Measurements from ENCODE around the gene CITED4.

- TF ChIP-seq ELF1 (IDR thresholded peaks at IDR 0.05): no peak
- TF ChIP-seq, protein P1, sequence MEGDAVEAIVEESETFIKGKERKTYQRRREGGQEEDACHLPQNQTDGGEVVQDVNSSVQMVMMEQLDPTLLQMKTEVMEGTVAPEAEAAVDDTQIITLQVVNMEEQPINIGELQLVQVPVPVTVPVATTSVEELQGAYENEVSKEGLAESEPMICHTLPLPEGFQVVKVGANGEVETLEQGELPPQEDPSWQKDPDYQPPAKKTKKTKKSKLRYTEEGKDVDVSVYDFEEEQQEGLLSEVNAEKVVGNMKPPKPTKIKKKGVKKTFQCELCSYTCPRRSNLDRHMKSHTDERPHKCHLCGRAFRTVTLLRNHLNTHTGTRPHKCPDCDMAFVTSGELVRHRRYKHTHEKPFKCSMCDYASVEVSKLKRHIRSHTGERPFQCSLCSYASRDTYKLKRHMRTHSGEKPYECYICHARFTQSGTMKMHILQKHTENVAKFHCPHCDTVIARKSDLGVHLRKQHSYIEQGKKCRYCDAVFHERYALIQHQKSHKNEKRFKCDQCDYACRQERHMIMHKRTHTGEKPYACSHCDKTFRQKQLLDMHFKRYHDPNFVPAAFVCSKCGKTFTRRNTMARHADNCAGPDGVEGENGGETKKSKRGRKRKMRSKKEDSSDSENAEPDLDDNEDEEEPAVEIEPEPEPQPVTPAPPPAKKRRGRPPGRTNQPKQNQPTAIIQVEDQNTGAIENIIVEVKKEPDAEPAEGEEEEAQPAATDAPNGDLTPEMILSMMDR (IDR thresholded peaks at IDR 0.05): no peak
- TF ChIP-seq JUND (IDR thresholded peaks at IDR 0.05): no peak
- no peak for TF ChIP-seq GATA2 (CRISPR knock-in tag; IDR thresholded peaks at IDR 0.05)
- TF ChIP-seq SIN3A (IDR thresholded peaks at IDR 0.05; ENCODE audit: borderline replicate concordance, low read depth, low read length): no peak
- no peak for TF ChIP-seq RCOR1 (IDR thresholded peaks at IDR 0.05; ENCODE audit: low read length)
- TF ChIP-seq, protein P2, sequence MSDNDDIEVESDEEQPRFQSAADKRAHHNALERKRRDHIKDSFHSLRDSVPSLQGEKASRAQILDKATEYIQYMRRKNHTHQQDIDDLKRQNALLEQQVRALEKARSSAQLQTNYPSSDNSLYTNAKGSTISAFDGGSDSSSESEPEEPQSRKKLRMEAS (IDR thresholded peaks at IDR 0.05; ENCODE audit: low read depth): no peak
- TF ChIP-seq, protein P3, sequence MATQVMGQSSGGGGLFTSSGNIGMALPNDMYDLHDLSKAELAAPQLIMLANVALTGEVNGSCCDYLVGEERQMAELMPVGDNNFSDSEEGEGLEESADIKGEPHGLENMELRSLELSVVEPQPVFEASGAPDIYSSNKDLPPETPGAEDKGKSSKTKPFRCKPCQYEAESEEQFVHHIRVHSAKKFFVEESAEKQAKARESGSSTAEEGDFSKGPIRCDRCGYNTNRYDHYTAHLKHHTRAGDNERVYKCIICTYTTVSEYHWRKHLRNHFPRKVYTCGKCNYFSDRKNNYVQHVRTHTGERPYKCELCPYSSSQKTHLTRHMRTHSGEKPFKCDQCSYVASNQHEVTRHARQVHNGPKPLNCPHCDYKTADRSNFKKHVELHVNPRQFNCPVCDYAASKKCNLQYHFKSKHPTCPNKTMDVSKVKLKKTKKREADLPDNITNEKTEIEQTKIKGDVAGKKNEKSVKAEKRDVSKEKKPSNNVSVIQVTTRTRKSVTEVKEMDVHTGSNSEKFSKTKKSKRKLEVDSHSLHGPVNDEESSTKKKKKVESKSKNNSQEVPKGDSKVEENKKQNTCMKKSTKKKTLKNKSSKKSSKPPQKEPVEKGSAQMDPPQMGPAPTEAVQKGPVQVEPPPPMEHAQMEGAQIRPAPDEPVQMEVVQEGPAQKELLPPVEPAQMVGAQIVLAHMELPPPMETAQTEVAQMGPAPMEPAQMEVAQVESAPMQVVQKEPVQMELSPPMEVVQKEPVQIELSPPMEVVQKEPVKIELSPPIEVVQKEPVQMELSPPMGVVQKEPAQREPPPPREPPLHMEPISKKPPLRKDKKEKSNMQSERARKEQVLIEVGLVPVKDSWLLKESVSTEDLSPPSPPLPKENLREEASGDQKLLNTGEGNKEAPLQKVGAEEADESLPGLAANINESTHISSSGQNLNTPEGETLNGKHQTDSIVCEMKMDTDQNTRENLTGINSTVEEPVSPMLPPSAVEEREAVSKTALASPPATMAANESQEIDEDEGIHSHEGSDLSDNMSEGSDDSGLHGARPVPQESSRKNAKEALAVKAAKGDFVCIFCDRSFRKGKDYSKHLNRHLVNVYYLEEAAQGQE (IDR thresholded peaks at IDR 0.05; ENCODE audit: low read depth, low read length): no peak
- TF ChIP-seq IRF3 (IDR thresholded peaks at IDR 0.05; ENCODE audit: low read depth, low read length): no peak
- TF ChIP-seq YY1 (IDR thresholded peaks at IDR 0.05; ENCODE audit: low read depth): no peak
- no peak for TF ChIP-seq ZBTB33 (IDR thresholded peaks at IDR 0.05; ENCODE audit: borderline replicate concordance, low read depth)
- TF ChIP-seq TCF12 (IDR thresholded peaks at IDR 0.05): no peak
- no peak for TF ChIP-seq POLR2AphosphoS5 (IDR thresholded peaks at IDR 0.05; ENCODE audit: low read depth, low read length)
Observed at GRCh38 chr1:40823983-40824382, 38.2 kb downstream of the CITED4 start.
